Body of pancreas (tissue), 4 donors: ENCODE results near the gene KIRREL3.

Experiments
- CTCF ChIP-seq, 7 experiments: fragments of 450-650 bp in 4 of 7; fragments of 200-600 bp in 3 of 7; sonication (generic) in 3 of 7; IDR thresholded peaks; one replicate each; pipeline ENCODE4 v1.5.1; 2016 to 2019; ENCODE audit warnings: antibody characterized with exemption in 7 of 7
- POLR2A ChIP-seq, 3 donors: fragments of 450-650 bp; IDR thresholded peaks; one replicate each; pipeline ENCODE4 v1.6.1; 2016; ENCODE audit warnings: antibody characterized with exemption in 3 of 3, mild to moderate bottlenecking in 2 of 3

DNA sequence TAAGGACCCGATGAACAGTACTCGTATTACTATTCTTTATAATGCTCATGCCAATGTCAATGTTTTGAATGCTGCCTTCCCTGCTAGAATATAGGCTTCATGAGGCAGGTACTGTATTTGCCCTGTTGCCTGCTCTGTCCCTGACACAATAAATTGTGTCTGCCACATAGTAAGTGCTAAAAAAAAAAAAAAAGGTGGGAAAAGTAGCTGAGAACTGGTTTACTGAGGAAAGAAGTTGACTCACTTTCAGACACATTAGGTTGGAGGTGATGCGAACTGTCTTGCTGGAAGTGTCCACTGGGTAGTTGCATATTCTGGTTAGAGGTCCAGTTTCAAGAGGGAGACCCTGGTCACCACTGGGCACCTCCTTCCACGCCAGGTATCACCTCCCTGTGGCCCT is 255.9 kb downstream of the KIRREL3 start:
- TF ChIP-seq CTCF (IDR thresholded peaks at IDR 0.05): no peak
- no peak for TF ChIP-seq POLR2A (IDR thresholded peaks at IDR 0.05)
